ENCODE results near the gene KLHL6.

DNA sequence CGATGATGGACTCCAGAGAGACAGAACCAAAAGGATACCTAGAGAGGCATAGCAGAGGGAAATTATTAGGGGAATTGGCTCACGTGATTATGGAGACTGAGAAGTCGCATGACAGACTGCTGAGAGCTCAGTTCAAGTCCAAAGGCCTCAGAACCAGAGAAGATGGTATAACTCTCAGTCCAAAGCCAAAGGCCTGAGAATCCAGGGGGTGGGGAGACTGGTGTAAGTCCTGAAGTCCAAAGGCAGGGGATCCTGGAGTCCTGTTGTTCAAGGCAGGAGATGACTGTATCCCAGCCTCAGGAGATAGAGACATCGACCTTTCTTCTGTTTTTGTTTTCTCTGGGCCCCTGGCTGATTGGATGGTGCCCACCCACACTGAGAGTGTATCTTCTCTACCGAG lies 1.2 kb upstream of the KLHL6 start:
- TF ChIP-seq, protein P1, sequence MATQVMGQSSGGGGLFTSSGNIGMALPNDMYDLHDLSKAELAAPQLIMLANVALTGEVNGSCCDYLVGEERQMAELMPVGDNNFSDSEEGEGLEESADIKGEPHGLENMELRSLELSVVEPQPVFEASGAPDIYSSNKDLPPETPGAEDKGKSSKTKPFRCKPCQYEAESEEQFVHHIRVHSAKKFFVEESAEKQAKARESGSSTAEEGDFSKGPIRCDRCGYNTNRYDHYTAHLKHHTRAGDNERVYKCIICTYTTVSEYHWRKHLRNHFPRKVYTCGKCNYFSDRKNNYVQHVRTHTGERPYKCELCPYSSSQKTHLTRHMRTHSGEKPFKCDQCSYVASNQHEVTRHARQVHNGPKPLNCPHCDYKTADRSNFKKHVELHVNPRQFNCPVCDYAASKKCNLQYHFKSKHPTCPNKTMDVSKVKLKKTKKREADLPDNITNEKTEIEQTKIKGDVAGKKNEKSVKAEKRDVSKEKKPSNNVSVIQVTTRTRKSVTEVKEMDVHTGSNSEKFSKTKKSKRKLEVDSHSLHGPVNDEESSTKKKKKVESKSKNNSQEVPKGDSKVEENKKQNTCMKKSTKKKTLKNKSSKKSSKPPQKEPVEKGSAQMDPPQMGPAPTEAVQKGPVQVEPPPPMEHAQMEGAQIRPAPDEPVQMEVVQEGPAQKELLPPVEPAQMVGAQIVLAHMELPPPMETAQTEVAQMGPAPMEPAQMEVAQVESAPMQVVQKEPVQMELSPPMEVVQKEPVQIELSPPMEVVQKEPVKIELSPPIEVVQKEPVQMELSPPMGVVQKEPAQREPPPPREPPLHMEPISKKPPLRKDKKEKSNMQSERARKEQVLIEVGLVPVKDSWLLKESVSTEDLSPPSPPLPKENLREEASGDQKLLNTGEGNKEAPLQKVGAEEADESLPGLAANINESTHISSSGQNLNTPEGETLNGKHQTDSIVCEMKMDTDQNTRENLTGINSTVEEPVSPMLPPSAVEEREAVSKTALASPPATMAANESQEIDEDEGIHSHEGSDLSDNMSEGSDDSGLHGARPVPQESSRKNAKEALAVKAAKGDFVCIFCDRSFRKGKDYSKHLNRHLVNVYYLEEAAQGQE (IDR thresholded peaks at IDR 0.05; ENCODE audit: insufficient read depth in 1 of 2, low read depth in 2 of 2, low read length in 1 of 2): no peak
- TF ChIP-seq, protein P2, sequence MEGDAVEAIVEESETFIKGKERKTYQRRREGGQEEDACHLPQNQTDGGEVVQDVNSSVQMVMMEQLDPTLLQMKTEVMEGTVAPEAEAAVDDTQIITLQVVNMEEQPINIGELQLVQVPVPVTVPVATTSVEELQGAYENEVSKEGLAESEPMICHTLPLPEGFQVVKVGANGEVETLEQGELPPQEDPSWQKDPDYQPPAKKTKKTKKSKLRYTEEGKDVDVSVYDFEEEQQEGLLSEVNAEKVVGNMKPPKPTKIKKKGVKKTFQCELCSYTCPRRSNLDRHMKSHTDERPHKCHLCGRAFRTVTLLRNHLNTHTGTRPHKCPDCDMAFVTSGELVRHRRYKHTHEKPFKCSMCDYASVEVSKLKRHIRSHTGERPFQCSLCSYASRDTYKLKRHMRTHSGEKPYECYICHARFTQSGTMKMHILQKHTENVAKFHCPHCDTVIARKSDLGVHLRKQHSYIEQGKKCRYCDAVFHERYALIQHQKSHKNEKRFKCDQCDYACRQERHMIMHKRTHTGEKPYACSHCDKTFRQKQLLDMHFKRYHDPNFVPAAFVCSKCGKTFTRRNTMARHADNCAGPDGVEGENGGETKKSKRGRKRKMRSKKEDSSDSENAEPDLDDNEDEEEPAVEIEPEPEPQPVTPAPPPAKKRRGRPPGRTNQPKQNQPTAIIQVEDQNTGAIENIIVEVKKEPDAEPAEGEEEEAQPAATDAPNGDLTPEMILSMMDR (IDR thresholded peaks at IDR 0.05): no peak
- TF ChIP-seq POLR2AphosphoS5 (IDR thresholded peaks at IDR 0.05; ENCODE audit: low read depth, low read length) (no peak), SIN3A (IDR thresholded peaks at IDR 0.05; ENCODE audit: borderline replicate concordance, insufficient read depth, low read depth, low read length) (no peak), TCF7L2 (IDR thresholded peaks at IDR 0.05; ENCODE audit: low read depth, low read length) (no peak)
